Non-pigmented ciliary epithelial cell (primary cell): ENCODE data around the gene BAG2.

Experiments used
- DNase-seq: peaks from one replicate; pipeline ENCODE4 v3.0.0-alpha.2; 2010; ENCODE audit warnings: low read depth

The BAG2 gene

DNA sequence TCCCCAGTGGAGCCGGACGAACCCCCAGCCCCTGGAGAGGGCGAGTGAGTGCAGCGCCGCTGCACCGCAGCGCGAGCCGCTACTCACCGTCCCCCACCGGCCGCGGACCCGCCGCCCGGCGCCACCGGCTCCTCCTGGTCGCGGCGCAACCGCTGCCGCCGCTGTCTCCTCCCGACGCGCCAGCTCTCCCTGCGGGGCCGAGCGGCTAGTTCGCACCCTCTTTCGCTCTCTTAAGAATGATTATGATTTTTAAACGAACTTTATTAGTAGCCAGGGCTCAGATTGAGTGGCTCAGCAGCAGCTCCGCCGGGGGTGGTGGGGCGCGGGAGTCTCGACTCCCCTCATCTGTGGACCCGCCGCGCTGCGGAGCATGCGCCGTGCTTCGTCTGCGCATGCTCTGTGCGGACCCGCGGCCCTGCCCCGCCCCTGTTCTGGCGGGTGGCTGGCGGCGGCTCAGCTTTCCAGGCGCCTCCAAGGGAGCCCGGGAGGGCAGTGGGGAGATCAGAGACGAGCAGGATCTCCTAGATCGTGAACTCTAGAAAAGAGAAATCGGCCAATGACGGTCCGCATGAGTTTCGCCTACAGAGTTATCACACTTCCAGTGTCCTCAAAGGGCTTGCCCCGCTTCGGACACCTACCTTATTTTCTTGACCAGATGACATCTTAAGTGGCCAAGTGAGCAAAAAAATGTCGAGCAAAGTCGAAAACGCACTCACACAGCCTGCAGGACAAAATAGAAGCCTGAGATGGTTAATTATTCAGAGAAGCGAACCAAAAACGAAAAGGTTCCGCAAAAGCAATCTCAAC, 50.0 kb downstream of the BAG2 start, which contains the start of gene RAB23:
Gene RAB23 (minus strand): TSS at position 372 of the 807 bp plus-strand sequence. CDS start 11,927 bp downstream, outside the sequence.
- no peak for DNase-seq

GRCh38 chr6:57222743-57223077, 50.6 kb downstream of the BAG2 start:
- DNase-seq, result no peak

DNA sequence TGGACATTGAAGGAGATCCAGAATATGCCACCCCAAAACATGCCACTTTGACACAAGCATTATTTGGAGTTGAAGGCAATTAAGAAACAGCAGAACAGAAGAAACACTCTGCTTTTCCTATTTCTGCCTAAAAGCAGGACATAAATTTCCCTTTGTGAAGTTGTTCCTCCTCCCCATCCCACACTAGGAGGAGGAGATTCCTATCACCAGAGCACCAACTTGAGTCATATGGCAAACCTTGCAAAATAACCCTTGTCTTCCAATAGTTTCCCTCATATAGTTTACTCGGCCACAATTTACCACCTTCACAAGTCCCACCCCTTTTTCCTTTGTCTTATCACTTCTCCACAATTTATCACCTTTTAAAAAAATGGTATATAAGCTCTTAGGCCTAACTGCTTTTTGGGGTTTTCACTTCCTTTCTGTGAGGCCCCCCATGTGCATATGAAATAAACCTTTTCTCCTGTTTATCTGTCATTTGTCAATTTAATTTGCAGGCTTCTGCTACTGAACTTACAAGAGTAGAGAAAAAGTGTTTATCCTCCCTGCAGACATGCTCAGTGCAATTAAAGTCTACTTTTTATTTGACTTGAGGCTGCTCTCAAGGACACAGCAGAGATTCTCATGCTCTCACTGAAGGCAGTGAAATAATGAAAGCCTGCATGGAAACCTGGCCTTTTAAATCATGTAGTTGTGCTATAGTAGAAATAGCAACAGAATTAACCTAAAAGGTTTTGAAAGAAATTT, 52.8 kb downstream of the BAG2 start:
- no peak for DNase-seq

DNA sequence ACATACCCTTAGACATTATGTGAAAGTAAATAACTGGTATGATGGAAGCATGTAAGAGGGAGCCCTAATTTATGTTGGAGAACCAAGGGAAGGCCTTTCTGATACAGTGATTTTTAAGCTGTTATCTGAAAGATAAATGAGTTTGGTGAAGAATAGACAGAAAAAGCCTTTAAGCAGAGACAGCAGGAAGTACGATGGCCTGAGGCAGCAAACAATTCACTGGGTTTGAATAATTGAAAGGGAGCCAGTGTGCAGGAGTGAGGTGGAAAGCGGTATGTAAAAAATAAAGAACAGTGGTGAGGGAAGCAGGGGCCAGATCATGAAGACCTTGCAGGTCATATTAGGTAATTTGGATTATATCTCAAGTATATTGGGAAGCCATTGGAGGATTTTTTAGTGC, 54.1 kb downstream of the BAG2 start:
- no peak for DNase-seq
